Measurements from ENCODE around the gene ZNF778. TPM values are rescaled to one million over a fixed set of nuclear protein-coding genes. Genes with fewer than 3 reads are reported as not detected.

Gene ZNF778
- total and polyA plus RNA-seq, 2 of the 13 experiments (the other 11 are each of a cell fraction or from before 2014, with no cell fraction given) = 3.8 to 7.2 TPM

GRCh38 chr16:89232107-89232506, 14.6 kb downstream of the ZNF778 start (continued):
- TF ChIP-seq, protein P1, sequence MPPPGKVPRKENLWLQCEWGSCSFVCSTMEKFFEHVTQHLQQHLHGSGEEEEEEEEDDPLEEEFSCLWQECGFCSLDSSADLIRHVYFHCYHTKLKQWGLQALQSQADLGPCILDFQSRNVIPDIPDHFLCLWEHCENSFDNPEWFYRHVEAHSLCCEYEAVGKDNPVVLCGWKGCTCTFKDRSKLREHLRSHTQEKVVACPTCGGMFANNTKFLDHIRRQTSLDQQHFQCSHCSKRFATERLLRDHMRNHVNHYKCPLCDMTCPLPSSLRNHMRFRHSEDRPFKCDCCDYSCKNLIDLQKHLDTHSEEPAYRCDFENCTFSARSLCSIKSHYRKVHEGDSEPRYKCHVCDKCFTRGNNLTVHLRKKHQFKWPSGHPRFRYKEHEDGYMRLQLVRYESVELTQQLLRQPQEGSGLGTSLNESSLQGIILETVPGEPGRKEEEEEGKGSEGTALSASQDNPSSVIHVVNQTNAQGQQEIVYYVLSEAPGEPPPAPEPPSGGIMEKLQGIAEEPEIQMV (CRISPR knock-in tag; IDR thresholded peaks at IDR 0.05; ENCODE audit: low read depth) = 0 out of 2 replicates have a peak, but pooled peaks have one; percentile 45
- TF ChIP-seq, protein P2, sequence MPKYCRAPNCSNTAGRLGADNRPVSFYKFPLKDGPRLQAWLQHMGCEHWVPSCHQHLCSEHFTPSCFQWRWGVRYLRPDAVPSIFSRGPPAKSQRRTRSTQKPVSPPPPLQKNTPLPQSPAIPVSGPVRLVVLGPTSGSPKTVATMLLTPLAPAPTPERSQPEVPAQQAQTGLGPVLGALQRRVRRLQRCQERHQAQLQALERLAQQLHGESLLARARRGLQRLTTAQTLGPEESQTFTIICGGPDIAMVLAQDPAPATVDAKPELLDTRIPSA (CRISPR knock-in tag; IDR thresholded peaks at IDR 0.05; ENCODE audit: borderline replicate concordance) = no peak
- no peak for TF ChIP-seq BHLHE40 (IDR thresholded peaks at IDR 0.05; ENCODE audit: low read length)
- no peak for TF ChIP-seq TIGD3 (CRISPR knock-in tag; IDR thresholded peaks at IDR 0.05; ENCODE audit: borderline replicate concordance)
- no peak for TF ChIP-seq ZC3H4 (CRISPR knock-in tag; IDR thresholded peaks at IDR 0.05; ENCODE audit: borderline replicate concordance)
- no peak for TF ChIP-seq ZNF33B (CRISPR knock-in tag; IDR thresholded peaks at IDR 0.05)
- no peak for TF ChIP-seq ZNF225 (CRISPR knock-in tag; IDR thresholded peaks at IDR 0.05)
- no peak for TF ChIP-seq ZNF615 (CRISPR knock-in tag; IDR thresholded peaks at IDR 0.05; ENCODE audit: borderline replicate concordance)
- TF ChIP-seq, protein P3, sequence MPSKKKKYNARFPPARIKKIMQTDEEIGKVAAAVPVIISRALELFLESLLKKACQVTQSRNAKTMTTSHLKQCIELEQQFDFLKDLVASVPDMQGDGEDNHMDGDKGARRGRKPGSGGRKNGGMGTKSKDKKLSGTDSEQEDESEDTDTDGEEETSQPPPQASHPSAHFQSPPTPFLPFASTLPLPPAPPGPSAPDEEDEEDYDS (CRISPR knock-in tag; IDR thresholded peaks at IDR 0.05) = peak; percentile 18; the same call in 1 of the 2 replicates
- TF ChIP-seq MXI1 (IDR thresholded peaks at IDR 0.05; ENCODE audit: borderline replicate concordance, low read depth, low read length) = peak; percentile 70; the same call in 1 of the 3 replicates
- TF ChIP-seq MXD4 (CRISPR knock-in tag; IDR thresholded peaks at IDR 0.05) = no peak
- no peak for TF ChIP-seq ZMAT3 (CRISPR knock-in tag; conservative IDR thresholded peaks at IDR 0.05)
- no peak for TF ChIP-seq GPBP1L1 (CRISPR knock-in tag; IDR thresholded peaks at IDR 0.05)
- TF ChIP-seq ZNF552 (CRISPR knock-in tag; IDR thresholded peaks at IDR 0.05; ENCODE audit: borderline replicate concordance) = no peak
- TF ChIP-seq ZNF383 (CRISPR knock-in tag; IDR thresholded peaks at IDR 0.05; ENCODE audit: borderline replicate concordance) = no peak
- no peak for TF ChIP-seq HOXA7 (CRISPR knock-in tag; IDR thresholded peaks at IDR 0.05)
- TF ChIP-seq ZNF446 (CRISPR knock-in tag; IDR thresholded peaks at IDR 0.05) = no peak
- no peak for TF ChIP-seq TERF1 (CRISPR knock-in tag; IDR thresholded peaks at IDR 0.05)
- TF ChIP-seq CEBPB (IDR thresholded peaks at IDR 0.05; ENCODE audit: borderline replicate concordance, low read depth, low read length) = peak; percentile 88
- TF ChIP-seq TBX2 (CRISPR knock-in tag; IDR thresholded peaks at IDR 0.05; ENCODE audit: borderline replicate concordance) = 0 out of 2 replicates have a peak, but pooled peaks have one; percentile 31
- TF ChIP-seq SCMH1 (CRISPR knock-in tag; IDR thresholded peaks at IDR 0.05; ENCODE audit: borderline replicate concordance) = no peak
- peak; percentile 55; the same call in 1 of the 2 replicates for TF ChIP-seq BORCS8-MEF2B (CRISPR knock-in tag; IDR thresholded peaks at IDR 0.05)
- TF ChIP-seq ZNF354B (CRISPR knock-in tag; IDR thresholded peaks at IDR 0.05) = no peak

Data from HepG2 (cell line).